ENCODE measurements around the gene PSMD3.

DNA sequence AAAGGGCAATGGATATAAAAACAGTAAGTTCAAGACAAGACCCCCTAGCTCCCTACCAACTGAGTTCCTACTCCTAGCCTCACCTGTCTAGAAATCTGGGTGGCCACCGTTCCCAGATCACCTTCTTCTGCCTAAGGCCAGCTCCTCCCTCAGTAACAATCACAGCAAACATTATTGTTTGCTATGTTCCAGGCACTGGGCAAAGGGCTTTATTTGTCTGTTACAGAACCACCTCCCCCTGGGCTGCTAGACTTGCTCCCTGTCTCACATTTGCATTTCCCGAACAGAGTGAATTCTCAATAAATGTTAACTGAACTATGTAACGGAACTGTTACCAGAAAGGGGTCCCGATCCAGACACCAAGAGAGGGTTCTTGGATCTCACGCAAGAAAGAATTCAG is 46.3 kb upstream of the PSMD3 start:
- no peak for TF ChIP-seq GATA1 (IDR thresholded peaks at IDR 0.05; ENCODE audit: low read depth, low read length)
- TF ChIP-seq POLR2A (IDR thresholded peaks at IDR 0.05; ENCODE audit: low read length): no peak
